Nephron progenitor cell (in vitro differentiated cells): ENCODE measurements around the gene PARD3.

ENCODE experiments used
- DNase-seq: peaks from one replicate; pipeline ENCODE4 v3.0.0; 2021
- H3K27ac Mint-ChIP-seq: 2 replicates; pipeline ENCODE4 v1.8.0; 2021; ENCODE audit warnings: mild to moderate bottlenecking, moderate library complexity, mixed read lengths
- H3K27me3 Mint-ChIP-seq: 2 replicates; pipeline ENCODE4 v1.8.0; 2021; ENCODE audit warnings: mild to moderate bottlenecking, low read depth, mixed read lengths; ENCODE audit not compliant: poor library complexity
- H3K36me3 Mint-ChIP-seq: 2 replicates; pipeline ENCODE4 v1.8.0; 2021; ENCODE audit warnings: low read depth, mixed read lengths
- H3K4me1 Mint-ChIP-seq: 2 replicates; pipeline ENCODE4 v1.8.0; 2021; ENCODE audit warnings: mixed read lengths
- H3K4me3 Mint-ChIP-seq: 2 replicates; pipeline ENCODE4 v1.8.0; 2021; ENCODE audit warnings: mild to moderate bottlenecking, moderate library complexity, mixed read lengths
- H3K9me3 Mint-ChIP-seq: 2 replicates; pipeline ENCODE4 v1.8.0; 2021; ENCODE audit warnings: mild to moderate bottlenecking, moderate library complexity, mixed read lengths
- CTCF ChIP-seq: fragments of 200-600 bp; sonication (generic); IDR thresholded peaks from 2 replicates; pipeline ENCODE4 v1.5.0; 2021; ENCODE audit warnings: antibody characterized with exemption

Gene PARD3

GRCh38 chr10:34190580-34190979, 624.5 kb downstream of the PARD3 start:
- no peaks in the 10 kb centered on the region for H3K36me3 Mint-ChIP-seq
- peak overlapping the region; percentile 94 for H3K27ac Mint-ChIP-seq
- H3K9me3 Mint-ChIP-seq: no peaks in the 10 kb centered on the region
- H3K27me3 Mint-ChIP-seq: no peaks in the 10 kb centered on the region
- H3K4me1 Mint-ChIP-seq: peaks cover 94% of the 10 kb centered on the region
- peak; percentile 21 for DNase-seq
- H3K4me3 Mint-ChIP-seq: no peak overlapping the region
- TF ChIP-seq CTCF: no peak

- no peak for DNase-seq
- Mint-ChIP-seq H3K4me3 (no peak overlapping the region), H3K27me3 (no peaks in the 10 kb centered on the region), H3K4me1 (peaks cover 94% of the 10 kb centered on the region), H3K27ac (peak overlapping the region; percentile 90), H3K36me3 (no peaks in the 10 kb centered on the region), H3K9me3 (no peaks in the 10 kb centered on the region)
- no peak for TF ChIP-seq CTCF
Observed at GRCh38 chr10:34189830-34190229, 625.3 kb downstream of the PARD3 start.

- no peaks in the 10 kb centered on the region for H3K27me3 Mint-ChIP-seq
- peaks cover 94% of the 10 kb centered on the region for H3K4me1 Mint-ChIP-seq
Observed at GRCh38 chr10:34188221-34188620, 626.9 kb downstream of the PARD3 start.

GRCh38 chr10:34187201-34187600, 627.9 kb downstream of the PARD3 start:
- TF ChIP-seq CTCF: no peak
- peak overlapping the region; percentile 96 for H3K27ac Mint-ChIP-seq
- H3K4me3 Mint-ChIP-seq: no peak overlapping the region
- no peak for DNase-seq
- H3K9me3 Mint-ChIP-seq: no peaks in the 10 kb centered on the region
- no peaks in the 10 kb centered on the region for H3K27me3 Mint-ChIP-seq
- H3K4me1 Mint-ChIP-seq: peaks cover 94% of the 10 kb centered on the region
- H3K36me3 Mint-ChIP-seq: no peaks in the 10 kb centered on the region

More at GRCh38 chr10:34188221-34188620, 626.9 kb downstream of the PARD3 start:
- Mint-ChIP-seq H3K4me3 (no peak overlapping the region), H3K36me3 (no peaks in the 10 kb centered on the region), H3K27ac (no peak overlapping the region), H3K9me3 (no peaks in the 10 kb centered on the region)
- no peak for TF ChIP-seq CTCF
- no peak for DNase-seq

- no peaks in the 10 kb centered on the region for H3K27me3 Mint-ChIP-seq
- no peak for DNase-seq
- peaks cover 94% of the 10 kb centered on the region for H3K4me1 Mint-ChIP-seq
- no peak for TF ChIP-seq CTCF
- H3K27ac Mint-ChIP-seq: peak overlapping the region; percentile 96
- H3K4me3 Mint-ChIP-seq: peak overlapping the region; percentile 57
- H3K9me3 Mint-ChIP-seq: no peaks in the 10 kb centered on the region
- H3K36me3 Mint-ChIP-seq: no peaks in the 10 kb centered on the region
Observed at GRCh38 chr10:34186745-34187144, 628.4 kb downstream of the PARD3 start.

- H3K27me3 Mint-ChIP-seq: no peaks in the 10 kb centered on the region
- peak overlapping the region; percentile 97 for H3K27ac Mint-ChIP-seq
- no peaks in the 10 kb centered on the region for H3K9me3 Mint-ChIP-seq
- peaks cover 94% of the 10 kb centered on the region for H3K4me1 Mint-ChIP-seq
- H3K4me3 Mint-ChIP-seq: no peak overlapping the region
- TF ChIP-seq CTCF: no peak
- no peak for DNase-seq
- H3K36me3 Mint-ChIP-seq: no peaks in the 10 kb centered on the region
Observed at GRCh38 chr10:34185998-34186397, 629.1 kb downstream of the PARD3 start.
